ENCODE data around the gene DNAJB2.
"Not testable (repeated sequence)": the region's sequence is repeated elsewhere in the genome, so short reads cannot be mapped to it uniquely, and the experiment has no call there.

Gene DNAJB2

DNA sequence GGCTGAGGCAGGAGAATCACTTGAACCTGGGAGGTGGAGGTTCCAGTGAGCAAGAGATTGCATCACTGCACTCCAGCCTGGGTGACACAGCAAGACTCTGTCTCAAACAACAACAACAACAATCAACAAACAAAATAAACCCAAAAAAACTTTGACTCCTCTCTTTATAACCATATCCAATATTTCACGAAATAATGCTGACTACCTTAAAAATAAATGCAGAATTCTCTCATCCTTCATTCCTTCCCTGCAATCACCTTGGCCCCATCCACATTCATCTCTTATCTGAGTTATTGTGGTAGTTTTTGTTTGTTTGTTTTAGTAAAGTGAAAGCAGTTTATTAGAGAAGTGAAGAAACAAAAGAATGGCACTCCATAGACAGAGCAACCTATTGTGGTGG lies 26.9 kb downstream of the DNAJB2 start:
- no peak for DNase-seq

- peak; percentile 44 to 59 for DNase-seq
Measured at GRCh38 chr2:219308142-219309101, 29.3 kb downstream of the DNAJB2 start.

DNA sequence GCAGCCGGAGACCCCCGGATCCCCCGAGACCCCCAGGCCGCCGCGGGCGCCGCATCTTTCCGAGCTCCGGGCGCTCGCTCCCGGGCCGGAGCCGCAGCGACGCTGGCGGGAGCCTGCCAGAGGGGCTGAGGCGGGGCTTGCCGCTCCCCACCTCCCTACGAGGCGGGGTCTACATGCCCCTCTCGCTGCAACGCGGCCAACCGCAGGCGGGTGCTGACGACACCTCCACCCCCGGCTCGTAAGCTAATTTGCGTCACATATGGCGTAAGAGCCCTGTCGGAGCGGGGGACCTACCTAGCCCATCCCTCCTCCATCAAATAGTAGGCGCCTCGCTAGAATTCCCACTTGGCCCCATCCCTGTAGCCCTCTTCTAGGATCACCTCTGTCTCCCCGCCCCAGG lies 30.1 kb downstream of the DNAJB2 start, which contains the start of gene PTPRN:
Gene PTPRN, minus strand, starts transcription at position 124 of the 400 bp plus-strand sequence. Its CDS starts 69 bp downstream, at position 55.
- DNase-seq, result no peak

DNA sequence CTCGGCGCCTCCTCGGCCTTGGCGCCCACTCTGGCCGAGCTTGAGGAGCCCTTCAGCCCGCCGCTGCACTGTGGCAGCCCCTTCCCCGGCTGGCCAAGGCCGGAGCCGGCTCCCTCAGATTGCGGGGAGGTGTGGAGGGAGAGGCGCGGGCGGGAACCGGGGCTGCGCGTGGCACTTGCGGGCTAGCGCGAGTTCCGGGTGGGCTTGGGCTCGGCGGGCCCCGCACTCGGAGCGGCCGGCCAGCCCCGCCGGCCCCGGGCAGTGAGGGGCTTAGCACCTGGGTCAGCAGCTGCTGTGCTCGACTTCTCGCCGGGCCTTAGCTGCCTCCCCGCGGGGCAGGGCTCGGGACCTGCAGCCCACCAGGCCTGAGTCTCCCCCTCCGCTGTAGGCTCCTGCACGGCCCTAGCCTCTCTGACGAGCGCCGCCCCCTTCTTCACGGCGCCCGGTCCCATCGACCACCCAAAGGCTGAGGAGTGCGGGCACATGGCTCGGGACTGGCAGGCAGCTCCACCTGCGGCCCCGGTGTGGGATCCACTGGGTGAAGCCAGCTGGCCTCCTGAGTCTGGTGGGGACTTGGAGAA lies 33.6 kb downstream of the DNAJB2 start:
- DNase-seq, result not testable (repeated sequence)

DNA sequence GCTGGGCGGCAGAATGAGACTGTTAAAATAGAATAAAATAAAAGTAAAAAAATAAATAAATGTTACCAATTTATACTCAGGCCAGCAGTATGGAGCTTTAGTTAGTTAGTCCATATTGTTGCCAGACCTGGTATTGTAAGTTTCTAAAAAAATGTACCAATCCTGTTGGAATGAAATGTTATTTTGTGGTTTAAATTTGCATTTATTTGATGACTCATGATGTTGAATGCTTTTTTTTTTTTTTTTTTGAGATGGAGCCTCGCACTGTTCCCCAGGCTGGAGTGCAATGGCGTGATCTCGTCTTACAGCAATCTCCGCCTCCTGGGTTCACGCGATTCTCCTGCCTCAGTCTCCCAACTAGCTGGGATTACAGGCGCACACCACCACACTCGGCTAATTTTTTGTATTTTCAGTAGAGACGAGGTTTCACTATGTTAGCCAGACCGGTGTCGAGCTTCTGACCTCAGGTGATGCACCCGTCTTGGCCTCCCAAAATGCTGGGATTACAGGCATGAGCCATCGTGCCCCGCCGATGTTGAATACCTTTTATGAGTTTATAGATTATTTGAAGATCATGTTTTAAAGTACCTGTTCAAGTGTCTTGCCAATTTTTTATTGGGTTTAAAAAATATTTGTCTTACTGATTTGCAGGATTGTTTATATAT lies 35.8 kb downstream of the DNAJB2 start:
- DNase-seq, result no peak

DNA sequence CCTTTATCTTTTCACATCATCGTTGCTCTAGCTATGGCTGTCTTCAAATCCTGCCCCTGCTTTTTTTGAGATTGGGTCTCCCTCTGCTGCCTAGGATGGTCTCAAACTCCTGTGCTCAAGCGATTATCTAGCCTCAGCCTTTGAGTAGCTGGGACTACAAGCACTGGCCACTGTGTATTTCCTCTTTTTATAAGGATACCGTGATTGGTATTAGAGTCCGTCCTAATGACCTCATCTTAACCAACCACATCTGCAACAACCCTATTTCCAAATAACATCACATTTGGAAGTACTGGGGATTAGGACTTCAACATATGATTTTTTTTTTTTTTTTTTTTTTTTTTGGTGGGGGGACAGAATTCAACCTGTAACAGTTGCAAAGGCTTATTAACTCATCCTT lies 44.3 kb downstream of the DNAJB2 start:
- no peak for DNase-seq

- no peak for DNase-seq
Measured at GRCh38 chr2:219325136-219325535, 46.0 kb downstream of the DNAJB2 start.

DNA sequence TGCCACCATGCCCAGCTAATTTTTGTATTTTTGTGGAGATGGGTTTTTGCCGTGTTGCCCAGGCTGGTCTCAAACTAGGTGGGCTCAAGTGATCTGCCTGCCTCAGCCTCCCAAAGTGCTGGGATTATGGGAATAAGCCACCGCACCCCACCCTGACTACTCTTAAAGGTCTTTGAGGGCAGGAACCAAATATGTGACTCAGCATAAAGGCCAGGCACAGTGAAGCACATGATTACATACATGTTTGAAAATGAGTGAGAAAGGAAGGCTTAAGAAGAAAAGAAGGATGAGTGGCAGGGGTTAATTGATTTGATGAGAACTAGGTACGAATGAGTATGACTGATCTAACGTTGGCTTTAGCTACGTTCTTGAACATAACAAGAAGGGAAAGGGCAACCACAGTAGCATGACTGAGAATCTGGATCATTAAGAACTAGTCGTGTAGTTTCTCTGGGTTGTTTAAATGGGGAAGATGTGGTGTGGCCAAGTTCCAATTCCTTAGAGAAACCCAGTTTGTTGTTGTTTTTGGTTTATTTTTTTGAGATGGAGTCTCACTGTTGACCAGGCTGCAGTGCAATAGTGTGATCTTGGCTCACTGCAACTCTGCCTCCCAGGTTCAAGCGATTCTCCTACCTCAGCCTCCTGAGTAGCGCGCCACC lies 46.6 kb downstream of the DNAJB2 start:
- DNase-seq, result no peak

GRCh38 chr2:219327719-219328118 lies 48.6 kb downstream of the DNAJB2 start:
- DNase-seq, result no peak

GRCh38 chr2:219331560-219332213 lies 52.5 kb downstream of the DNAJB2 start:
- DNase-seq, result no peak

GRCh38 chr2:219332542-219332941 lies 53.4 kb downstream of the DNAJB2 start, which contains the start of gene RESP18:
TSS of gene RESP18 (minus strand) at chr2:219332744.
- DNase-seq, result no peak

DNA sequence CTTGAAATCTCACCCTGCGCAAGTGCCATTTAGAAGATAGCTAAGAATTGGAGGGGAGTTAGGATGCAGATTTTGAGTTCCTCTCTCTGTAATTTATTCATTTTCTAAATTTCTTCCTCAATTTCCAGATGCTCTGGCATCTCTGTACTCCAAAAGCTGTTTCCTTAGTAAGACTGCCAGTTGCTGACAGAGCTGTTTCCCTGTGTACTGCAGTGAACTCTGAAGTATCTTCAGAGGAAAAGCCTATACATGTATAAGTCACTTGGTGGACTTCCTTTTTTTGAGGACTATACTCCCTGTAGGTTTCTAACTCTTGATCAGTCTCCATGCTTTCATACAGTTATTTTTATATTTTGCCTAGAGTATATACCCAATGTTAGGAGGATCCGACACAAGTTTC lies 54.9 kb downstream of the DNAJB2 start:
- no peak for DNase-seq

DNA sequence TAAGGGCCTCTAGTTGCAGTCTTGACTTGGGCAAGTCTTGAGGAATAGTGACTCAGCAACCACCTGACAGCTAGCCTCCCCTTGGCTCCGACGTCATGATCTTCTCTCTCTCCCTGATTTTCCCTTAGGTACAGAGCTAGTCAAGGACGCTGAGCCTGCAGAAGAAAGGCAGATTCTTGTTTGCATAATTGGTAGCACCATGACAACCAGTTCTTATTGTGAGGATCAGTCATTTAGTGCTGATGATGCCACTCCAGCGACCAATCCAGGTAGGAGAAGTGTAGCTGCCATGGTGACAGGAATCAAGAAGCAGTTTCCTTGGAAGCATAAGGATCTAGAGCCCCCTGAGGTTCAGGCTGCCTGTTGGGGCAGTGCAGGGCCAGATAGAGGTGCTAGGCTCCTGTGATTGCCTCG lies 56.2 kb downstream of the DNAJB2 start:
- DNase-seq, result no peak

Data from CD4-positive, alpha-beta T cell treated with Interleukin-4 for 1 hour (primary cell).